Posterior cingulate gyrus (tissue), 11 donors: ENCODE data around the gene CPT1B.
"Not testable (repeated sequence)": the region's sequence is repeated elsewhere in the genome, so short reads cannot be mapped to it uniquely, and the experiment has no call there.

Experiments
- DNase-seq, 10 donors: peaks; one replicate each; pipeline versions ENCODE4 v3.0.0 to v3.0.0-alpha.2; 2020 to 2021; ENCODE audit warnings: mixed read lengths in 3 of 10
- intact Hi-C: fragments of 100-400 bp; cut with DNase I; formaldehyde crosslinking; loops from one replicate; pipeline ENCODE4 v1.15.1; 2023

The CPT1B gene

DNA sequence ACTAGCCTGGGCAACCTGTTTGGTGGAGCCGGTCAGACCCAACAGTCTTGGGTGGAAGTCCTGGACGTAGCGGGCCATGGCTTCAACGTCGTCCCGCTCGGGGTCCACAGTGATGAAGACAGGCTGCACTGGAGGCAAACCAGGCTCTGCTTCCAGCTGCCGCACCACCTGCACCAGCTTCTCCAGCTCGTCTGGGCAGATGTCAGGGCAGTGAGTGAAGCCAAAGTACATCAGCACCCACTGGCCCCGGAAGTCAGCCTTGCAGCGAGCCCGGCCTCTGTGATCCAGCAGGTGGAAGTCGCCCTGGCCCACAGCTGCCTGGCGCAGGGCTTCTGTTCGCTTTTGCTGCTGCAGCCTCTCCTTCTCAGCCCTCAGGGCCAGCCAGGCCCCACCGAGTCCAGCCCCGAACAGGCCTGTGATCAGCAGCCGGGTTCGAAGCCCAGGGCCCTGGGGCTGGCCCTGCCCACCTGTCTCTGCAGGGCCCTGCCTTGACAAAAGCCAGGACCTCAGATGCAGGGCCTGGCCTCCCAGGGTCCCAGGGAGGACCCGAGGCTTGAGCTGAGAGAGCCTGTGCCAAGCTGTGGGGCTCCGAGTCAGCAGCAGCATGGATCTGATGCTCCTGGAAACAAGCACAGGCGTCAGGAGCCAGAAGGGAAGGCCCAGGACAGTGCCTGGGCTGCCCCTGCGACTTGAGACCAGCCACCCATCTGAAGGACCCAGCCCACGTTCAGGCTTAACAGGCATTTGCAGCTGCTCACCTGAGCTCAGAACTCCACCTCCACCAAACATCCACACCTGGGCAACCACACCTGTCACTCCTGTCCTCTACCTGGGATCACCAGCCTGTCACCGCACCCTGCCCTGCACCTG, 54.2 kb downstream of the CPT1B start:
- intact Hi-C loops = loop anchor here (2.0 kb wide), 1 partner anchor 15 kb away; the partner anchor contains the start of gene NCAPH2
- peak in 2 of 10 donors; percentile 68 to 75 for DNase-seq

- peak in 1 of 10 donors; percentile 82 for DNase-seq
- intact Hi-C loops = no loop called here
These were observed 54.8 kb downstream of the CPT1B start for GRCh38 chr22:50523458-50523805.

GRCh38 chr22:50522806-50523438, 55.3 kb downstream of the CPT1B start:
- intact Hi-C loops = no loop called here
- DNase-seq = peak in 1 of 10 donors; percentile 82

GRCh38 chr22:50522208-50522805, 55.9 kb downstream of the CPT1B start:
- no peak for DNase-seq
- intact Hi-C loops = no loop called here

DNA sequence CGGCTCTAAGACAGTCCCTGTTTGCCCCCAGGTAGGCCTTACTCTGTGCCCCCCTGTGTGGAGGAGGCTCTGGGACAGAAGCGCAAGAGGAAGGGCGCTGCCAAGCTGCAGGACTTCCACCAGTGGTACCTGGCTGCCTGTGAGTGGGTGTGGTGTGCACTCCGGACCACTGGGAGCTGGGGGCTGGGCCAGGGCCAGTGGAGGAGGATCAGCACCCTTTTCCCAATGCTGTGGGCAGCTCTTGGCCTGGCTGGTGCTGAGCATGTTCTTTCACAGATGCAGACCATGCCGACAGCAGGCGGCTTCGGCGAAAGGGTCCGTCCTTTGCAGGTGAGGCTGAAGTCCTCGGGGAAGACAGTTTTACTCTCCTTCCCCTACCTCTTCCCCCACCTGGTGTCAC, 56.5 kb downstream of the CPT1B start:
- DNase-seq = no peak
- intact Hi-C loops = no loop called here

DNA sequence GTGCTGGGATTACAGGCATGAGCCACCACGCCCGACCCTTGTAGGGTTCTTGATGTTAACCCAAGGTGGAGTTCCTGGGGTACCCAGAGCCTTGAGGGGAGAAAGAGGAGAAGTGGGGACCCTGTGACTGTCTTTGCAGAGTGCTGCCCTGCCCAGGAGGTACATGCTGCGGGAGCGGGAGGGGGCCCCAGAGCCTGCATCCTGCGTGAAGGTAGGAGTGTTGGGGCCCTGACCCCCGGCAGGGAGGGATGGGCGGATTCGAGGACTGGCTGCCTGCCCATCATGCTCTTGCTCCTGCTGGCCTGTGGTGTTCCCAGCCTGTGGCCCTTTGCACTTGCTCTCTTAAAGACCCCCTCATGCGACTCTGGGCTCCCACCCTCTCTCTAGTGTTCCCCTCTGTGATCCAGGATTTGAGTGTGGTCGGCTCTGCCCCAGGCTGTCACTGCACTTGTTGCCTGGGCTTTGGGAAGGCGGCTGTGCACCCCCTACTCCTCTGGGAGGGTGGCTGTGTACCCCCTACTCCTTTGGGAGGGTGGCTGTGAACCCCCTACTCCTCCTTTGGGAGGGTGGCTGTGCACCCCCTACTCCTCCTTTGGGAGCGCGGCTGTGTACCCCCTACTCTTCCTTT, 57.3 kb downstream of the CPT1B start:
- DNase-seq = peak in 1 of 10 donors; percentile 80
- intact Hi-C loops = no loop called here

DNA sequence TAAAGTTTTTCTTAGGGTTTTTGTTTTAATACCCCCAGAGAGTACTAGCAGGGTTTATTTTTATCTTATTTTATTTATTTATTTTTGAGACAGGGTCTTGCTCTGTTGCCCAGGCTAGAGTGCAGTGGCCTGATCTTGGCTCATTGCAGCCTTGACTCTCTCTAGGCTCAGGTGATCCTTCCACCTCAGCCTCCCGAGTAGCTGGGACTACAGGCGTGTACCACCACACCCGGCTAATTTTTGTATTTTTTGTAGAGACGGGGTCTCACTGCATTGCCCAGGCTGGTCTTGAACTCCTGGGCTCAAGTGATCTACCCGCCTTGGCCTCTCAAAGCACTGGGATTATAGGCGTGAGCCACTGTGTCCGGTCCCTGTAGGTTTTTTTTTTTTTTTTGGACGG, 58.0 kb downstream of the CPT1B start:
- intact Hi-C loops = not testable (repeated sequence)

GRCh38 chr22:50519151-50519550, 59.1 kb downstream of the CPT1B start:
- no peak for DNase-seq
- intact Hi-C loops = no loop called here

More for the DNA sequence above, 58.0 kb downstream of the CPT1B start:
- DNase-seq = not testable (repeated sequence)
